Mesenchymal stem cell (in vitro differentiated cells and primary cell): ENCODE data around the gene CAMSAP2.

Experiments
- DNase-seq: peaks from one replicate; pipeline ENCODE4 v3.0.0-alpha.2; 2013
- H2AFZ ChIP-seq: one replicate; pipeline ENCODE4 v1.6.1; 2013; ENCODE audit warnings: low read depth, mild to moderate bottlenecking, control low read depth, inconsistent platforms, low read length, moderate library complexity
- H2AK5ac ChIP-seq: 2 replicates; pipeline ENCODE4 v1.6.1; 2013; ENCODE audit warnings: low read length, moderate library complexity, mild to moderate bottlenecking, inconsistent platforms; ENCODE audit not compliant: severe bottlenecking
- H2BK120ac ChIP-seq: one replicate; pipeline ENCODE4 v1.6.1; 2013; ENCODE audit warnings: low read depth, mild to moderate bottlenecking, inconsistent platforms, low read length, moderate library complexity
- H2BK12ac ChIP-seq, 2 experiments: one replicate each; pipeline ENCODE4 v1.6.1; 2013; ENCODE audit warnings: inconsistent platforms in 2 of 2, low read length in 2 of 2, mild to moderate bottlenecking in 2 of 2, moderate library complexity in 2 of 2, control low read depth in 1 of 2
- H2BK15ac ChIP-seq: one replicate; pipeline ENCODE4 v1.6.1; 2013; ENCODE audit warnings: mild to moderate bottlenecking, low read depth, inconsistent platforms; ENCODE audit not compliant: poor library complexity, severe bottlenecking
- H2BK5ac ChIP-seq: 2 replicates; pipeline ENCODE4 v1.6.1; 2013; ENCODE audit warnings: low read depth, mild to moderate bottlenecking, low read length, control low read depth, inconsistent platforms; ENCODE audit not compliant: poor library complexity, severe bottlenecking
- H3K14ac ChIP-seq, 2 experiments: one replicate each; pipeline ENCODE4 v1.6.1; 2013; ENCODE audit warnings: inconsistent platforms in 2 of 2, low read length in 2 of 2, control low read depth in 1 of 2, mild to moderate bottlenecking in 1 of 2, moderate library complexity in 1 of 2
- H3K18ac ChIP-seq, 2 experiments: one replicate each; pipeline ENCODE4 v1.6.1; 2013; ENCODE audit warnings: inconsistent platforms in 2 of 2, low read length in 2 of 2, control low read depth in 1 of 2, low read depth in 1 of 2, mild to moderate bottlenecking in 1 of 2
- H3K23ac ChIP-seq, 2 experiments: one replicate each; pipeline ENCODE4 v1.6.1; 2013; ENCODE audit warnings: inconsistent platforms in 2 of 2, low read length in 2 of 2, mild to moderate bottlenecking in 2 of 2, moderate library complexity in 2 of 2, control low read depth in 1 of 2
- H3K27ac ChIP-seq: 2 replicates; pipeline ENCODE4 v1.5.1; 2013; ENCODE audit warnings: mild to moderate bottlenecking, moderate library complexity, low read length, control low read depth, inconsistent platforms; ENCODE audit not compliant: poor library complexity, severe bottlenecking
- H3K27me3 ChIP-seq, 2 experiments: 2 replicates each; pipeline versions ENCODE4 v1.6.1 to v1.7.0; 2013; ENCODE audit warnings: low read length in 2 of 2, mild to moderate bottlenecking in 2 of 2, moderate library complexity in 2 of 2, control low read depth in 1 of 2, inconsistent platforms in 1 of 2; ENCODE audit not compliant: control insufficient read depth in 1 of 2, insufficient read depth in 1 of 2
- H3K36me3 ChIP-seq, 2 experiments: 2 replicates each; pipeline versions ENCODE4 v1.6.1 to v1.7.0; 2013; ENCODE audit warnings: low read length in 2 of 2, control low read depth in 1 of 2, inconsistent platforms in 1 of 2, low read depth in 1 of 2, mild to moderate bottlenecking in 1 of 2; ENCODE audit not compliant: insufficient read depth in 2 of 2, control insufficient read depth in 1 of 2
- H3K4ac ChIP-seq, 2 experiments: one replicate each; pipeline ENCODE4 v1.6.1; 2013; ENCODE audit warnings: inconsistent platforms in 2 of 2, low read length in 2 of 2, mild to moderate bottlenecking in 2 of 2, moderate library complexity in 2 of 2, control low read depth in 1 of 2, low read depth in 1 of 2
- H3K4me1 ChIP-seq: 2 replicates; pipeline ENCODE4 v1.6.1; 2013; ENCODE audit warnings: low read depth, low read length, control low read depth; ENCODE audit not compliant: control insufficient read depth, insufficient read depth
- H3K4me2 ChIP-seq: 2 replicates; pipeline ENCODE4 v1.6.1; 2013; ENCODE audit warnings: low read length, mild to moderate bottlenecking, inconsistent platforms; ENCODE audit not compliant: poor library complexity, severe bottlenecking
- H3K4me3 ChIP-seq, 2 experiments: 2 replicates each; pipeline versions ENCODE4 v1.5.1 to v1.7.0; 2013; ENCODE audit warnings: low read length in 2 of 2, mild to moderate bottlenecking in 2 of 2, control low read depth in 1 of 2, low read depth in 1 of 2; ENCODE audit not compliant: insufficient read depth in 1 of 2
- H3K79me1 ChIP-seq: replicated peaks from 2 replicates; pipeline ENCODE4 v1.6.1; 2013; ENCODE audit warnings: mild to moderate bottlenecking, control low read depth, low read length, inconsistent platforms; ENCODE audit not compliant: poor library complexity, severe bottlenecking
- H3K9ac ChIP-seq: 2 replicates; pipeline ENCODE4 v1.7.0; 2013; ENCODE audit warnings: mild to moderate bottlenecking, low read length, moderate library complexity
- H3K9me3 ChIP-seq: 2 replicates; pipeline ENCODE4 v1.7.0; 2013; ENCODE audit warnings: mild to moderate bottlenecking, low read length; ENCODE audit not compliant: control insufficient read depth
- H4K8ac ChIP-seq: one replicate; pipeline ENCODE4 v1.6.1; 2013; ENCODE audit warnings: inconsistent platforms, mild to moderate bottlenecking, low read length, moderate library complexity
- H4K91ac ChIP-seq: one replicate; pipeline ENCODE4 v1.6.1; 2013; ENCODE audit warnings: mild to moderate bottlenecking, low read length, inconsistent platforms
- WGBS: methylation state at CpG from one replicate; pipeline ENCODE4 v1.1.7; 2013; ENCODE audit warnings: mixed read lengths; 5-methylcytosine and 5-hydroxymethylcytosine counted together

CAMSAP2 gene

GRCh38 chr1:200729863-200730262, 8.8 kb upstream of the CAMSAP2 start:
- Histone ChIP-seq H2BK12ac (no peak overlapping the region), H3K27ac (no peak overlapping the region), H3K9me3 (no peaks in the 10 kb centered on the region), H2AK5ac (no peak overlapping the region), H3K18ac (no peak overlapping the region), H3K27me3 (no peaks in the 10 kb centered on the region), H3K9ac (peak overlapping the region; percentile 75), H2BK15ac (no peak overlapping the region), H3K4me1 (no peaks in the 10 kb centered on the region), H3K23ac (no peak overlapping the region), H3K4me3 (no peak overlapping the region), H2AFZ (no peak overlapping the region), H4K8ac (no peak overlapping the region), H2BK120ac (no peak overlapping the region), H3K79me1 (no peaks in the 10 kb centered on the region), H3K36me3 (no peaks in the 10 kb centered on the region), H3K4ac (no peak overlapping the region), H3K14ac (no peak overlapping the region), H2BK5ac (no peak overlapping the region), H3K4me2 (no peak overlapping the region), H4K91ac (no peak overlapping the region)
- no peak for DNase-seq
- WGBS = no CpG with 5 or more reads among the region's 3 CpGs

DNA sequence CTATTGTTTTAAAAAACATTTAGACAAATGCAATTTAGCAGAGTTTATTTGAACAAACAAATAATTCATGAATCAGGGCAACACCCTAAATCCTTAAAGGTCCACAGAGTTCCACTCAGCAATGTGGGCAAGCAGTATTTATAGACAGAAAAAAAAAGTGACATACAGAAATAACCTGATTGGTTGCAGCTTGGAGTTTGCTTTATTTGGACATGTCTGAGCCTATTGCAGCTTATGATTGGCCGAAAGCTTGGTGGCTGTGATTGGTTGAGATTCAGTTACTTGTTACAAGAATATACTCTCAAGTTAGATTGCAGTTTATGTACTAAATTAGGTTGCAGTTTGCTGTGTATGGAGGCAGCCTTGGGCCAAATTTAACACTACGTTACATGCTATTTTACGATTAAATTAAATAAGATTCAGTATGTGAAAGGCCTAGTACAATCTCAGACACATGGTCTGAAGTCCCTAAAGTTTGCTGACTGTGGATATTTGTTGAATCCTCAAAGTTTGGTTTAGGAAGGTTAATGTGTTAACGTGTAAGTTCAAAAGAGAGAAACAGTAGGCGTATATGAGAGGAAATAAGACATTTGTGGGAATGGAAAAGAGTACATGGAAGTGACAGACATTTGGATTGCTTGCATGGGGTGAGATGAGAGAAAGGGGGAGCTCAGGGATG, 6.9 kb upstream of the CAMSAP2 start:
- Histone ChIP-seq H2AFZ (no peak overlapping the region), H3K18ac (no peak overlapping the region), H2BK5ac (no peak overlapping the region), H2BK12ac (no peak overlapping the region), H3K9ac (no peak overlapping the region), H3K14ac (no peak overlapping the region), H3K36me3 (no peaks in the 10 kb centered on the region), H3K4me1 (no peaks in the 10 kb centered on the region), H4K8ac (no peak overlapping the region), H3K9me3 (no peaks in the 10 kb centered on the region), H3K27ac (no peak overlapping the region), H2AK5ac (no peak overlapping the region), H3K23ac (no peak overlapping the region), H3K4me3 (no peak overlapping the region), H2BK15ac (no peak overlapping the region), H3K79me1 (no peaks in the 10 kb centered on the region), H4K91ac (no peak overlapping the region), H3K27me3 (no peaks in the 10 kb centered on the region), H3K4me2 (no peak overlapping the region), H2BK120ac (no peak overlapping the region), H3K4ac (no peak overlapping the region)
- no peak for DNase-seq
- WGBS = 91% methylated on average over 5 of the region's 5 CpGs

DNA sequence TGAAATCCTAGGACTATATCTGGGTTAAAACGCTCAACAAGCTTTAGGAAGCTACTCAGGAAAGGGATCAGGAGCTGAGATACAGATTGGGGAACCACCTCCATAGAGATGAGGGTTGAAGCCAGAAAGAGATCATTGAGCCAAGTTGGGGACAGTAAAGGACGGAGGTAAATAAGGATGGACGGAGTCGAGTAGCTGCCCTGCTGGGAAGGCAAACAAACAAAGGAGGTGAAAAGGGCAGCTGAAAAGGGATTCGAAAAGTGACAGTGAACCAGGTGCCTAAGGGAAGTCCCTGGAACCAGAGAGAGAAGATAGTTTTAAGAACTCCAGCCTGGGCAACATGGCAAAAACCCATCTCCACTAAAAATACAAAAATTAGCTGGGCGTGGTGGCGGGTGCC, 6.3 kb upstream of the CAMSAP2 start:
- Histone ChIP-seq H3K23ac (no peak overlapping the region), H3K18ac (no peak overlapping the region), H4K8ac (no peak overlapping the region), H3K4me3 (no peak overlapping the region), H2AFZ (no peak overlapping the region), H3K36me3 (no peaks in the 10 kb centered on the region), H2BK15ac (no peak overlapping the region), H3K4me1 (no peaks in the 10 kb centered on the region), H3K14ac (no peak overlapping the region), H3K27ac (no peak overlapping the region), H3K9ac (no peak overlapping the region), H2BK12ac (no peak overlapping the region), H3K4me2 (no peak overlapping the region), H2AK5ac (no peak overlapping the region), H4K91ac (no peak overlapping the region), H2BK5ac (no peak overlapping the region), H3K27me3 (no peaks in the 10 kb centered on the region), H3K4ac (no peak overlapping the region), H3K79me1 (no peaks in the 10 kb centered on the region), H2BK120ac (no peak overlapping the region), H3K9me3 (no peaks in the 10 kb centered on the region)
- no peak for DNase-seq
- 56% methylated on average over 7 of the region's 7 CpGs for WGBS

DNA sequence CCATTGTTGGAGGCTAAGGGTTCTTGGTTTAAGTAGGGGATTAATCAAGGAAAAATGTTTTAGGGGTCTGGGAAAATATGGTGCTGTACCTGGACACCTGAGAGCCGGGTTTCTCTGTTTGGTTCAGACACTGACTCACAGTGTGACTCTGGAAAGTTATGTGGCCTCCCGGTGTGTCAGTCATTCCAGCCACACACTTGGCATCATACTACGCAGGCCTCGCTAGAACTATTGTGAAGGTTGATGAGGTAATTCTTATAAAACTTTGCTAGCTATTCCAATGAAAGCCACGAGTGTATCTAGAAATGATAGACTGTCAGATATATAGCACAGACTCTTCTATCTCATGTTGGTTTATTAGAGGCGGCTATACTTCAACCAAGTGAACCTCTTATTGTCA, 4.8 kb upstream of the CAMSAP2 start:
- 96% methylated on average over 6 of the region's 6 CpGs for WGBS
- no peak for DNase-seq

More for the DNA sequence above, 4.8 kb upstream of the CAMSAP2 start:
- H3K9me3 ChIP-seq = no peaks in the 10 kb centered on the region
- H3K23ac ChIP-seq = no peak overlapping the region
- no peaks in the 10 kb centered on the region for H3K79me1 ChIP-seq
- no peak overlapping the region for H3K4me3 ChIP-seq
- no peak overlapping the region for H4K8ac ChIP-seq
- no peak overlapping the region for H2BK120ac ChIP-seq
- no peak overlapping the region for H3K27ac ChIP-seq
- H3K4me1 ChIP-seq = peaks cover 2% of the 10 kb centered on the region
- H3K4ac ChIP-seq = no peak overlapping the region
- no peak overlapping the region for H2AK5ac ChIP-seq
- H2BK5ac ChIP-seq = no peak overlapping the region
- H4K91ac ChIP-seq = no peak overlapping the region
- H2AFZ ChIP-seq = no peak overlapping the region
- no peaks in the 10 kb centered on the region for H3K27me3 ChIP-seq
- no peak overlapping the region for H3K18ac ChIP-seq
- no peak overlapping the region for H3K9ac ChIP-seq
- no peak overlapping the region for H3K14ac ChIP-seq
- H3K36me3 ChIP-seq = no peaks in the 10 kb centered on the region
- H2BK12ac ChIP-seq = no peak overlapping the region
- no peak overlapping the region for H3K4me2 ChIP-seq
- H2BK15ac ChIP-seq = no peak overlapping the region
